ENCODE data around the gene FAM163A.

FAM163A gene

GRCh38 chr1:179786815-179787685 lies 44.0 kb downstream of the FAM163A start:
- DNase-seq (ENCODE audit: low read depth): no peak
- no peak overlapping the region for H3K4me3 ChIP-seq (ENCODE audit: low read length)
- TF ChIP-seq CTCF (conservative IDR thresholded peaks at IDR 0.05; ENCODE audit: low read depth, low read length): no peak

- no peak for TF ChIP-seq CTCF (conservative IDR thresholded peaks at IDR 0.05; ENCODE audit: low read depth, low read length)
- no peak for DNase-seq (ENCODE audit: low read depth)
- no peak overlapping the region for H3K4me3 ChIP-seq (ENCODE audit: low read length)
Measured at GRCh38 chr1:179788259-179788658, 45.2 kb downstream of the FAM163A start.

GRCh38 chr1:179793281-179793680 lies 50.2 kb downstream of the FAM163A start:
- no peak overlapping the region for H3K4me3 ChIP-seq (ENCODE audit: low read length)
- DNase-seq (ENCODE audit: low read depth): no peak
- TF ChIP-seq CTCF (conservative IDR thresholded peaks at IDR 0.05; ENCODE audit: low read depth, low read length): no peak

GRCh38 chr1:179794146-179794545 lies 51.1 kb downstream of the FAM163A start:
- TF ChIP-seq CTCF (conservative IDR thresholded peaks at IDR 0.05; ENCODE audit: low read depth, low read length): no peak
- no peak for DNase-seq (ENCODE audit: low read depth)
- no peak overlapping the region for H3K4me3 ChIP-seq (ENCODE audit: low read length)

GRCh38 chr1:179794669-179795068 lies 51.6 kb downstream of the FAM163A start:
- no peak for TF ChIP-seq CTCF (conservative IDR thresholded peaks at IDR 0.05; ENCODE audit: low read depth, low read length)
- H3K4me3 ChIP-seq (ENCODE audit: low read length): no peak overlapping the region
- DNase-seq (ENCODE audit: low read depth): no peak

GRCh38 chr1:179798213-179798863 lies 55.2 kb downstream of the FAM163A start:
- no peak for DNase-seq (ENCODE audit: low read depth)

More at GRCh38 chr1:179798213-179798863, 55.2 kb downstream of the FAM163A start:
- TF ChIP-seq CTCF (conservative IDR thresholded peaks at IDR 0.05; ENCODE audit: low read depth, low read length): no peak
- H3K4me3 ChIP-seq (ENCODE audit: low read length): no peak overlapping the region
